OCI-LY1 (cell line): ENCODE data around the gene GPR63.

Experiments used
- H2AFZ ChIP-seq: fragments of 200-600 bp; sonication (generic), shearing (Covaris generic); 2 replicates; pipeline ENCODE4 v1.6.0; 2014; ENCODE audit warnings: antibody characterized with exemption, mild to moderate bottlenecking, low read length
- H3F3A ChIP-seq: fragments of 200-600 bp; sonication (generic), shearing (Covaris generic); 2 replicates; pipeline ENCODE4 v1.6.0; 2014; ENCODE audit warnings: mild to moderate bottlenecking, antibody characterized with exemption, low read length, moderate library complexity; ENCODE audit not compliant: insufficient read depth
- H3K27ac ChIP-seq: fragments of 200-600 bp; sonication (generic); 2 replicates; pipeline ENCODE4 v1.5.1; 2014; ENCODE audit warnings: low read length, mixed run types, mild to moderate bottlenecking, low read depth; ENCODE audit not compliant: poor library complexity, severe bottlenecking
- H3K27me3 ChIP-seq: fragments of 200-600 bp; sonication (generic); 2 replicates; pipeline ENCODE4 v1.6.0; 2014; ENCODE audit warnings: antibody characterized with exemption, mild to moderate bottlenecking, low read length, moderate library complexity; ENCODE audit not compliant: insufficient read depth
- H3K36me3 ChIP-seq: fragments of 200-600 bp; sonication (generic); 2 replicates; pipeline ENCODE4 v1.6.1; 2014; ENCODE audit warnings: mild to moderate bottlenecking, antibody characterized with exemption, low read length, moderate library complexity, mixed read lengths; ENCODE audit not compliant: insufficient read depth
- H3K4me1 ChIP-seq: fragments of 200-600 bp; sonication (generic); 2 replicates; pipeline ENCODE4 v1.5.1; 2014; ENCODE audit warnings: mild to moderate bottlenecking, low read length, moderate library complexity; ENCODE audit not compliant: insufficient read depth, severe bottlenecking
- H3K4me2 ChIP-seq: fragments of 200-600 bp; sonication (generic), shearing (Covaris generic); 2 replicates; pipeline ENCODE4 v1.6.1; 2014; ENCODE audit warnings: low read length
- H3K4me3 ChIP-seq: fragments of 200-600 bp; sonication (generic); 2 replicates; pipeline ENCODE4 v1.5.1; 2014; ENCODE audit warnings: low read length, low read depth, mild to moderate bottlenecking, mixed read lengths; ENCODE audit not compliant: poor library complexity, severe bottlenecking
- H3K79me2 ChIP-seq: fragments of 200-600 bp; shearing (Covaris generic); 2 replicates; pipeline ENCODE4 v1.6.1; 2016; ENCODE audit warnings: mixed run types, low read length, mixed read lengths; ENCODE audit not compliant: insufficient read depth
- H3K9ac ChIP-seq: fragments of 200-600 bp; sonication (generic), shearing (Covaris generic); 2 replicates; pipeline ENCODE4 v1.6.1; 2014; ENCODE audit warnings: mild to moderate bottlenecking, low read length, mixed read lengths
- H3K9me2 ChIP-seq: fragments of 200-600 bp; sonication (generic), shearing (Covaris generic); 2 replicates; pipeline ENCODE4 v1.6.1; 2014; ENCODE audit warnings: low read depth, mild to moderate bottlenecking, low read length, mixed read lengths
- H3K9me3 ChIP-seq: fragments of 200-600 bp; shearing (Covaris generic); 2 replicates; pipeline ENCODE4 v1.6.1; 2014; ENCODE audit warnings: low read length, mixed read lengths
- H4K20me1 ChIP-seq: fragments of 200-600 bp; sonication (generic), shearing (Covaris generic); 2 replicates; pipeline ENCODE4 v1.6.0; 2016; ENCODE audit warnings: mild to moderate bottlenecking, low read length; ENCODE audit not compliant: insufficient read depth
- EZH2 ChIP-seq: fragments of 200-600 bp; sonication (generic), shearing (Covaris generic); IDR thresholded peaks from 2 replicates; pipeline ENCODE4 v1.8.0; 2017; ENCODE audit warnings: borderline replicate concordance, mixed run types, mild to moderate bottlenecking, antibody characterized with exemption, low read length, moderate library complexity, mixed read lengths
- TF ChIP-seq, protein P1 (sequence below): fragments of 200-600 bp; sonication (generic), shearing (Covaris generic); IDR thresholded peaks from 2 replicates; pipeline ENCODE4 v1.5.1; 2017; ENCODE audit warnings: mild to moderate bottlenecking, antibody characterized with exemption, low read length, moderate library complexity, mixed read lengths

GPR63 gene

DNA sequence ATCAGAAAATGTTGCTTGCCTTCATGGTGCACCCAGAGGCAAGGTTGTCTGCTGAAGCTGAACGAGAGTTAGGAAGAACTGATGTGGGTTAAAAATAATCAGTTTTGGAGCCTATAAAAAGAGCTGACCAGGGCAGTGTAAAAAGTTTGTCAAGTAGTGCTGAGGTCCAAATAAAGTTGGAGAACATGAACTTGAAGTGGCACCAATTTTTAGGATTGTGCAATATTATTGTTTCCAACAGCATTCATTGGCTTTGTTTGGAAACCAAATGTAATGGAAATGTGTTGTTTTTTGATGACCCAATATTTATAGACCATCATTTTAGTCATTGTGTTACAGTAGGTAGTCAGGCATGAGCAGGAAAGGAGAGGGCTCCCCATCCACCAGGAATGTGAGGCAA lies 55.7 kb downstream of the GPR63 start:
- no peaks in the 10 kb centered on the region for H4K20me1 ChIP-seq
- H3K4me3 ChIP-seq, result no peak overlapping the region
- H3K9me2 ChIP-seq, result no peaks in the 10 kb centered on the region
- H3K4me1 ChIP-seq, result no peaks in the 10 kb centered on the region
- no peak overlapping the region for H3K9ac ChIP-seq
- no peak overlapping the region for H3K4me2 ChIP-seq
- H3K27ac ChIP-seq, result no peak overlapping the region
- no peaks in the 10 kb centered on the region for H3K9me3 ChIP-seq
- no peaks in the 10 kb centered on the region for H3F3A ChIP-seq
- H3K79me2 ChIP-seq, result no peaks in the 10 kb centered on the region
- H3K36me3 ChIP-seq, result no peaks in the 10 kb centered on the region
- no peaks in the 10 kb centered on the region for H3K27me3 ChIP-seq
- no peak overlapping the region for H2AFZ ChIP-seq
- no peak for TF ChIP-seq EZH2
- TF ChIP-seq, protein P1, sequence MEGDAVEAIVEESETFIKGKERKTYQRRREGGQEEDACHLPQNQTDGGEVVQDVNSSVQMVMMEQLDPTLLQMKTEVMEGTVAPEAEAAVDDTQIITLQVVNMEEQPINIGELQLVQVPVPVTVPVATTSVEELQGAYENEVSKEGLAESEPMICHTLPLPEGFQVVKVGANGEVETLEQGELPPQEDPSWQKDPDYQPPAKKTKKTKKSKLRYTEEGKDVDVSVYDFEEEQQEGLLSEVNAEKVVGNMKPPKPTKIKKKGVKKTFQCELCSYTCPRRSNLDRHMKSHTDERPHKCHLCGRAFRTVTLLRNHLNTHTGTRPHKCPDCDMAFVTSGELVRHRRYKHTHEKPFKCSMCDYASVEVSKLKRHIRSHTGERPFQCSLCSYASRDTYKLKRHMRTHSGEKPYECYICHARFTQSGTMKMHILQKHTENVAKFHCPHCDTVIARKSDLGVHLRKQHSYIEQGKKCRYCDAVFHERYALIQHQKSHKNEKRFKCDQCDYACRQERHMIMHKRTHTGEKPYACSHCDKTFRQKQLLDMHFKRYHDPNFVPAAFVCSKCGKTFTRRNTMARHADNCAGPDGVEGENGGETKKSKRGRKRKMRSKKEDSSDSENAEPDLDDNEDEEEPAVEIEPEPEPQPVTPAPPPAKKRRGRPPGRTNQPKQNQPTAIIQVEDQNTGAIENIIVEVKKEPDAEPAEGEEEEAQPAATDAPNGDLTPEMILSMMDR, result no peak

DNA sequence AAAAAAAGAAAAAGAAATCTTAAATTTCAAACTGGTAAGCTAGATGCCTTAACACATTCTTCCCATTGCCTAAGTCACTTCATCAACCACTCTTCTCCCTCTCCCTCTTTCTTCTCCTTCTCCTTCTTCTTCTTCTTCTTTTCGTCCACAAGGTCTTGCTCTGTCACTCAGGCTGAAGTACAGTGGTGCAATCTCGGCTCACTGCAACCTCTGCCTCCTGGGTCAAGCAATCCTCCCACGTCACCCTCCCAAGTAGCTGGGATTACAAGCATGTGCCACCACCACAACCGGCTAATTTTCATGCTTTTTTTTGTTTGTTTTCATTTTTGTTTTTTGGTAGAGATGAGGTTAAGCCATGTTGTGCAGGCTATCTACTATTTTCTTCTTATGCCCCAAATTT lies 60.2 kb downstream of the GPR63 start:
- Histone ChIP-seq H3K27me3 (no peaks in the 10 kb centered on the region), H3K4me3 (no peak overlapping the region), H3K9ac (no peak overlapping the region), H3K9me3 (no peaks in the 10 kb centered on the region), H3K36me3 (no peaks in the 10 kb centered on the region), H3K4me1 (no peaks in the 10 kb centered on the region), H3K79me2 (no peaks in the 10 kb centered on the region), H3F3A (no peaks in the 10 kb centered on the region), H4K20me1 (no peaks in the 10 kb centered on the region), H2AFZ (no peak overlapping the region), H3K4me2 (no peak overlapping the region), H3K27ac (no peak overlapping the region), H3K9me2 (no peaks in the 10 kb centered on the region)
- no peak for TF ChIP-seq EZH2
- TF ChIP-seq, protein P1, result no peak

DNA sequence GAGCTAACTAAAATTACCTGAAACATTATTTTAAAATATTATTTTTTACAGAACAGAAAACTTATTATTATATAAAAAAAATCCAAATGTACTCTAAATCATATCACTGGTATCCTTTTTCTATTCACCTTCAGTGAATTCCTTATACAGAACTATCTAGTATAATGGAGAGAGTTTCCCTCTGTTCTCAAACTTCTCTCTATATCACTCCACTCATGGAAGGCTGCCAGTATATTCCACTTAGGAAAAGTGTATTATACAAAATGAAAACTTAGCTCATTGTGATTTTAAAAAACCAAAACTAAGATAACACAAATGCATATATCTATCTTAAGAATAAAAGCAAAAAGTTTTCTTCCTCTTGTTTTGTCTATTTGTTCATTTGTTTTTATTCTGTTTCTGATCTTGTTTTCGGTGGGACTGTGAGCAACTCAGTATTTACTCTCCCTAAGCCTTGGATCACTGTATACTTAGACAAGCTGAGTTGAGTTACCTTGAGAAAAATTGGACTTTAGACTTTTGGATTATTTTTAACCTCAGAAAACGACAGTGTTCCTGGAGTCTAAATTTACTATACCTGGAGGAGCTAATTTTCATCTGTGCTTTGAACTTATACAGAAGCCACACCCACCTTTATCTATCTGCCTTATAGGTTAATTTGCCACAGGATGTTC lies 61.4 kb downstream of the GPR63 start:
- Histone ChIP-seq H3K27ac (no peak overlapping the region), H4K20me1 (no peaks in the 10 kb centered on the region), H3F3A (no peaks in the 10 kb centered on the region), H2AFZ (no peak overlapping the region), H3K4me2 (no peak overlapping the region), H3K4me3 (no peak overlapping the region), H3K9ac (no peak overlapping the region), H3K4me1 (no peaks in the 10 kb centered on the region), H3K9me3 (no peaks in the 10 kb centered on the region), H3K27me3 (no peaks in the 10 kb centered on the region), H3K36me3 (no peaks in the 10 kb centered on the region), H3K9me2 (no peaks in the 10 kb centered on the region), H3K79me2 (no peaks in the 10 kb centered on the region)
- TF ChIP-seq, protein P1, result no peak
- TF ChIP-seq EZH2, result no peak
